H1 (cell line): ENCODE results near the gene RD3L. TPM values are rescaled to one million over a fixed set of nuclear protein-coding genes. Genes with fewer than 3 reads are reported as not detected.

Experiments
- CHD7 ChIP-seq: fragments of 300-600 bp; sonication (generic); IDR thresholded peaks from 2 replicates; pipeline ENCODE4 v1.7.1; 2012; ENCODE audit warnings: low read length, moderate library complexity, mild to moderate bottlenecking, inconsistent platforms; ENCODE audit not compliant: insufficient replicate concordance
- polyA plus RNA-seq, 7 experiments: library from polyadenylated mRNA; depleted of rRNA in 3 of 7; stranded (reverse) in 5 of 7; unstranded in 2 of 7; fragments of >200 nt in 5 of 7; fragments of 200-250 nt in 2 of 7; gene quantifications; 1 replicate in 5 of 7; 2 replicates in 1 of 7; 4 replicates in 1 of 7; pipeline versions ENCODE4 v1.2.1 to v1.2.3, GENCODE V29; 2011 to 2013; ENCODE audit warnings: missing spikeins in 2 of 7, mixed read lengths in 2 of 7
- total RNA-seq: library from RNA; stranded (reverse); fragmentation: NEBNext Ultra II Directional; extraction: Animal tissue kit (Norgen Biotek cat#: 25700); gene quantifications from 2 replicates; pipeline ENCODE4 v1.2.1, GENCODE V29; 2021

Gene RD3L
- total and polyA plus RNA-seq, 2 of the 8 experiments (the other 6 are each of a cell fraction or from before 2014, with no cell fraction given) = not detected

DNA sequence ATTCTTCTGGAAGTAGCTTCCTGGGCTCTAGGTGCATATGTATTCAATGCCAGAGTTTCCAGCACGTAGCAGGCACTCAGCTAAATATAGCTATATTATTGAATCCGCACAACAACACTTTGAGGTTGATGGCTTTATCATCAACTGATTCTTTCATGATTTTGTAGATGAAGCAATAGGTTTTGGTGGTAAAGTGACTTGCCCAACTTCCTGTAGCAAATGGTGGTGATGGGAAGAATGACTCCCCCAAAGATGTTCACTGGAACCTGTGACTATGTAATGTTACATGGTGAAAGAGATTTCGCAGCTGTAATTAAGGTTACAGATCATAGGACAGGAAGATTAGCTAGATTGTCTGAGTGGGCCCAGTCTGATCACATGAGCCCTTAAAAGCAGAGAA, 10.9 kb downstream of the RD3L start (continued):
- TF ChIP-seq CHD7 = no peak
